GM12874 (cell line): ENCODE results near the gene CYB5R4.

Source experiments
- CTCF ChIP-seq: IDR thresholded peaks from 2 replicates; pipeline ENCODE4 v1.5.1; 2011; ENCODE audit warnings: low read depth, mild to moderate bottlenecking, control low read depth, low read length, moderate library complexity; ENCODE audit not compliant: insufficient read depth

The CYB5R4 gene

DNA sequence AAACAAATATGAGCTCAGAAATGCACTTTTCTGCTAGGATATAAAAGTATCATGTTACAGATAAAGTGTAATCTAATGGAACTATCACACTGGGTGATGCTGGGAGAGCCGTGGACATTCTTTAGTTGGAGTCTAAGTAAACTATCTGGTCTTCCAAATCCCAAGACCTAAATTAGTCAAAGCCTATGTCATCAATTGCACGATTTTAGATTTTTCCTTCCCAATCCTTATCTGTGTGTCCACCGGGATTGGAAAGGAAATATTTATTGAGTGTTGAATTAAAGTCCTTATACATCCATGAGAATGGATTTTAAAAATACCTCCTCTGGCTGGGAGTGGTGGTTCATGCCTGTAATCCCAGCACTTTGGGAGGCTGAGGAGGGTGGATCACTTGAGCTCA is 154.4 kb downstream of the CYB5R4 start:
- TF ChIP-seq CTCF: no peak

DNA sequence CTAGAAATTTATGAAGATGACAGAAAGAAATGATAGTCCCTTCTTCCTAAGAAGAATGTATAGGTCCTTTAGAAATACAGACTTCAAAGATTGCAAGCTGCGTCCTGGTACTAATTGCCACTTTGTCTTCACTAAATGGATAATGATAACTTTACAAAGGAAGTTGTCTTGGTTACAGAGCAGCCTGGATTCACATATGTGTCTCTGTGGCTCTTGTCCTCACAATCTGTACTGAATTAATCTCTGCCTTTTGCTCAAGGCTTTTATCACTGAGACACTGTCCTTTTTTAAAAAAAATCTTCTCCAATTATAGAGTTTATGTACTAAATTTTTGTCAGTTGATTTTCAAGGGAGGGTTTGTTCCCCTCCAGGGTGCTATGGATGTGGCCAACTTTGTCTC is 156.5 kb downstream of the CYB5R4 start:
- no peak for TF ChIP-seq CTCF
